Ecto neural progenitor cell (in vitro differentiated cells): Measurements from ENCODE around the gene NDUFB11.
A peak's percentile ranks its signal among the peaks of the same experiment; 100 is the strongest.

ENCODE experiments used
- DNase-seq: peaks from one replicate; pipeline ENCODE4 v3.0.0-alpha.2; 2018; ENCODE audit warnings: low spot score

Gene NDUFB11

GRCh38 chrX:47144626-47145394 is at the start of gene NDUFB11, which contains the start of gene RBM10:
Gene NDUFB11 (minus strand): TSS chrX:47144702. CDS start chrX:47144679, 23 bp downstream.
Gene RBM10 (plus strand): TSS chrX:47145221. CDS start chrX:47147482, 2,261 bp downstream.
- peak; percentile 94 for DNase-seq

- DNase-seq: peak; percentile 97
Measured at GRCh38 chrX:47193475-47194193, 49.1 kb upstream of the NDUFB11 start, which contains the start of gene UBA1. Gene UBA1 (plus strand): TSS chrX:47193829. CDS start chrX:47198803, 4,974 bp downstream.

- DNase-seq: no peak
Measured at GRCh38 chrX:47191806-47192401, 47.4 kb upstream of the NDUFB11 start.

- DNase-seq: peak; percentile 56
Measured at GRCh38 chrX:47191331-47191730, 46.8 kb upstream of the NDUFB11 start.

GRCh38 chrX:47190445-47191269 is 46.2 kb upstream of the NDUFB11 start:
- DNase-seq: peak; percentile 93

- no peak for DNase-seq
Measured at GRCh38 chrX:47189906-47190305, 45.4 kb upstream of the NDUFB11 start.

- no peak for DNase-seq
Measured at GRCh38 chrX:47187106-47187677, 42.7 kb upstream of the NDUFB11 start.

GRCh38 chrX:47186096-47186740 is 41.7 kb upstream of the NDUFB11 start:
- DNase-seq: no peak

GRCh38 chrX:47185241-47185640 is 40.7 kb upstream of the NDUFB11 start:
- DNase-seq: no peak

GRCh38 chrX:47184486-47184885 is 40.0 kb upstream of the NDUFB11 start:
- no peak for DNase-seq

- DNase-seq: no peak
Measured at GRCh38 chrX:47182106-47182700, 37.7 kb upstream of the NDUFB11 start.

GRCh38 chrX:47181301-47181700 is 36.8 kb upstream of the NDUFB11 start:
- no peak for DNase-seq

GRCh38 chrX:47180346-47180745 is 35.8 kb upstream of the NDUFB11 start:
- no peak for DNase-seq

GRCh38 chrX:47179928-47180255 is 35.4 kb upstream of the NDUFB11 start:
- DNase-seq: no peak

- DNase-seq: no peak
Measured at GRCh38 chrX:47179221-47179927, 34.9 kb upstream of the NDUFB11 start.

- no peak for DNase-seq
Measured at GRCh38 chrX:47178337-47178736, 33.8 kb upstream of the NDUFB11 start.

- DNase-seq: no peak
Measured at GRCh38 chrX:47177079-47177478, 32.6 kb upstream of the NDUFB11 start.

GRCh38 chrX:47176101-47176740 is 31.7 kb upstream of the NDUFB11 start:
- DNase-seq: no peak

- no peak for DNase-seq
Measured at GRCh38 chrX:47175588-47175980, 31.1 kb upstream of the NDUFB11 start.
